Mucosa of stomach (tissue), 1 donor: ENCODE measurements around the gene PLPP2.
"Not testable (repeated sequence)": the region's sequence is repeated elsewhere in the genome, so short reads cannot be mapped to it uniquely, and the experiment has no call there.

Source experiments
- H3K27me3 ChIP-seq: one replicate; pipeline ENCODE4 v1.7.0; 2013; ENCODE audit warnings: mild to moderate bottlenecking, low read length; ENCODE audit not compliant: control insufficient read depth, insufficient read depth
- H3K36me3 ChIP-seq: one replicate; pipeline ENCODE4 v1.7.0; 2013; ENCODE audit warnings: low read length; ENCODE audit not compliant: control insufficient read depth, insufficient read depth
- H3K4me1 ChIP-seq: one replicate; pipeline ENCODE4 v1.7.0; 2013; ENCODE audit warnings: mild to moderate bottlenecking, low read length; ENCODE audit not compliant: control insufficient read depth, insufficient read depth
- H3K4me3 ChIP-seq: one replicate; pipeline ENCODE4 v1.7.0; 2013; ENCODE audit warnings: low read length
- H3K9ac ChIP-seq: one replicate; pipeline ENCODE4 v1.7.0; 2013; ENCODE audit warnings: mild to moderate bottlenecking, low read length, moderate library complexity
- H3K9me3 ChIP-seq: one replicate; pipeline ENCODE4 v1.7.0; 2013; ENCODE audit warnings: mild to moderate bottlenecking, low read length, moderate library complexity; ENCODE audit not compliant: control insufficient read depth
- donor health status: Pancreatic carcinoma.

The PLPP2 gene

GRCh38 chr19:273393-273792, 17.8 kb downstream of the PLPP2 start:
- no peak overlapping the region for H3K9ac ChIP-seq
- no peaks in the 10 kb centered on the region for H3K27me3 ChIP-seq
- no peak overlapping the region for H3K4me3 ChIP-seq
- no peaks in the 10 kb centered on the region for H3K36me3 ChIP-seq
- H3K9me3 ChIP-seq: no peaks in the 10 kb centered on the region
- H3K4me1 ChIP-seq: no peaks in the 10 kb centered on the region

- no peak overlapping the region for H3K4me3 ChIP-seq
- no peaks in the 10 kb centered on the region for H3K9me3 ChIP-seq
- no peaks in the 10 kb centered on the region for H3K36me3 ChIP-seq
- no peak overlapping the region for H3K9ac ChIP-seq
- H3K27me3 ChIP-seq: no peaks in the 10 kb centered on the region
- H3K4me1 ChIP-seq: no peaks in the 10 kb centered on the region
Measured at GRCh38 chr19:271856-272255, 19.3 kb downstream of the PLPP2 start.

GRCh38 chr19:270766-271318, 20.4 kb downstream of the PLPP2 start:
- H3K36me3 ChIP-seq, H3K9ac ChIP-seq, H3K27me3 ChIP-seq, H3K4me3 ChIP-seq, H3K4me1 ChIP-seq, H3K9me3 ChIP-seq: not testable (repeated sequence)

GRCh38 chr19:269241-269640, 22.0 kb downstream of the PLPP2 start:
- no peaks in the 10 kb centered on the region for H3K27me3 ChIP-seq
- H3K4me3 ChIP-seq: no peak overlapping the region
- no peak overlapping the region for H3K9ac ChIP-seq
- no peaks in the 10 kb centered on the region for H3K4me1 ChIP-seq
- no peaks in the 10 kb centered on the region for H3K36me3 ChIP-seq
- no peaks in the 10 kb centered on the region for H3K9me3 ChIP-seq

GRCh38 chr19:262125-262524, 29.1 kb downstream of the PLPP2 start:
- Histone ChIP-seq H3K9me3 (no peaks in the 10 kb centered on the region), H3K4me3 (no peak overlapping the region), H3K9ac (no peak overlapping the region), H3K27me3 (no peaks in the 10 kb centered on the region), H3K4me1 (no peaks in the 10 kb centered on the region), H3K36me3 (no peaks in the 10 kb centered on the region)

- not testable (repeated sequence) for H3K36me3 ChIP-seq, H3K9ac ChIP-seq, H3K9me3 ChIP-seq, H3K4me1 ChIP-seq, H3K4me3 ChIP-seq, H3K27me3 ChIP-seq
Measured at GRCh38 chr19:256804-257203, 34.4 kb downstream of the PLPP2 start.

GRCh38 chr19:252421-253186, 38.6 kb downstream of the PLPP2 start:
- H3K9me3 ChIP-seq, H3K27me3 ChIP-seq, H3K9ac ChIP-seq: not testable (repeated sequence)

GRCh38 chr19:246551-246950, 44.7 kb downstream of the PLPP2 start:
- Histone ChIP-seq H3K9ac (no peak overlapping the region), H3K4me3 (no peak overlapping the region), H3K9me3 (no peaks in the 10 kb centered on the region), H3K36me3 (no peaks in the 10 kb centered on the region), H3K4me1 (no peaks in the 10 kb centered on the region), H3K27me3 (no peaks in the 10 kb centered on the region)

More at GRCh38 chr19:252421-253186, 38.6 kb downstream of the PLPP2 start:
- not testable (repeated sequence) for H3K4me3 ChIP-seq, H3K36me3 ChIP-seq, H3K4me1 ChIP-seq

- not testable (repeated sequence) for H3K9me3 ChIP-seq, H3K36me3 ChIP-seq, H3K9ac ChIP-seq, H3K4me1 ChIP-seq, H3K4me3 ChIP-seq, H3K27me3 ChIP-seq
Measured at GRCh38 chr19:245900-246299, 45.3 kb downstream of the PLPP2 start.

- Histone ChIP-seq H3K4me1 (no peaks in the 10 kb centered on the region), H3K27me3 (no peaks in the 10 kb centered on the region), H3K4me3 (no peak overlapping the region), H3K36me3 (no peaks in the 10 kb centered on the region), H3K9ac (no peak overlapping the region), H3K9me3 (no peaks in the 10 kb centered on the region)
Measured at GRCh38 chr19:245457-245856, 45.7 kb downstream of the PLPP2 start.
